WTC11 (cell line): Measurements from ENCODE around the gene CCNL1. TPM values are rescaled to one million over a fixed set of nuclear protein-coding genes. Genes with fewer than 3 reads are reported as not detected.

Experiments used
- ATAC-seq: fragments of 200-7000 bp; cut with Tn5 transposase; 2 replicates; pipeline ENCODE4 v1.10.0; 2021; ENCODE audit warnings: mild to moderate bottlenecking, moderate library complexity
- CTCF ChIA-PET: fragments of 300-600 bp; sonication (Branson Sonifier 250); formaldehyde crosslinking; loops from one replicate; lab custom pipeline; 2021; ENCODE audit warnings: antibody characterized with exemption; lab: Charles Lee
- POLR2A ChIA-PET: fragments of 350-600 bp; sonication (Branson Sonifier 250); formaldehyde crosslinking; loops from one replicate; lab custom pipeline; 2021; ENCODE audit warnings: antibody characterized with exemption; lab: Charles Lee
- DNase-seq: peaks from one replicate; pipeline ENCODE4 v3.0.0; 2021; ENCODE audit warnings: low spot score
- H3K27ac Mint-ChIP-seq: 2 replicates; pipeline ENCODE4 v1.8.0; 2021; ENCODE audit warnings: mixed read lengths
- H3K27me3 Mint-ChIP-seq: 2 replicates; pipeline ENCODE4 v1.8.0; 2021; ENCODE audit warnings: low read depth, mild to moderate bottlenecking, moderate library complexity, mixed read lengths
- H3K36me3 Mint-ChIP-seq: 2 replicates; pipeline ENCODE4 v1.8.0; 2021; ENCODE audit warnings: mixed read lengths
- H3K4me1 Mint-ChIP-seq: 2 replicates; pipeline ENCODE4 v1.8.0; 2022; ENCODE audit warnings: mixed read lengths
- H3K4me3 Mint-ChIP-seq: 2 replicates; pipeline ENCODE4 v1.8.0; 2021; ENCODE audit warnings: mild to moderate bottlenecking, moderate library complexity, mixed read lengths
- H3K9me3 Mint-ChIP-seq: 2 replicates; pipeline ENCODE4 v1.8.0; 2021; ENCODE audit warnings: mixed read lengths
- ETV6 ChIP-seq: sonication (generic); formaldehyde crosslinking; IDR thresholded peaks from 2 replicates; pipeline ENCODE4 v1.8.1; 2022; ENCODE audit warnings: mild to moderate bottlenecking, missing genetic modification reagents
- FOXP4 ChIP-seq: sonication (generic); formaldehyde crosslinking; IDR thresholded peaks from 2 replicates; pipeline ENCODE4 v1.8.0; 2022; ENCODE audit warnings: mild to moderate bottlenecking, missing genetic modification reagents
- MLX ChIP-seq: sonication (generic); formaldehyde crosslinking; IDR thresholded peaks from 2 replicates; pipeline ENCODE4 v1.8.1; 2023; ENCODE audit warnings: mild to moderate bottlenecking, missing genetic modification reagents, moderate library complexity
- OVOL2 ChIP-seq: fragments of 250-450 bp; sonication (Bioruptor Pico); IDR thresholded peaks from 2 replicates; pipeline ENCODE4 v1.9.0; 2021; ENCODE audit warnings: mild to moderate bottlenecking, borderline replicate concordance
- SP1 ChIP-seq: sonication (generic); formaldehyde crosslinking; conservative IDR thresholded peaks from 2 replicates; pipeline ENCODE4 v1.8.1; 2022; ENCODE audit warnings: missing genetic modification reagents
- STAT6 ChIP-seq: sonication (generic); formaldehyde crosslinking; conservative IDR thresholded peaks from 2 replicates; pipeline ENCODE4 v1.8.1; 2023; ENCODE audit warnings: mild to moderate bottlenecking, low read depth, missing genetic modification reagents, moderate library complexity
- TEAD1 ChIP-seq: sonication (generic); formaldehyde crosslinking; IDR thresholded peaks from 2 replicates; pipeline ENCODE4 v1.8.0; 2022; ENCODE audit warnings: mild to moderate bottlenecking, missing genetic modification reagents
- total RNA-seq: library from RNA; stranded (reverse); gene quantifications from 3 replicates; pipeline ENCODE4 v1.2.3, GENCODE V29; 2021
- TF ChIP-seq, protein P1 (sequence below): sonication (generic); formaldehyde crosslinking; IDR thresholded peaks from 2 replicates; pipeline ENCODE4 v1.8.0; 2022; ENCODE audit warnings: mild to moderate bottlenecking, missing genetic modification reagents
- TF ChIP-seq, protein P2 (sequence below): sonication (generic); formaldehyde crosslinking; IDR thresholded peaks from 2 replicates; pipeline ENCODE4 v1.8.0; 2023; ENCODE audit warnings: missing genetic modification reagents, mild to moderate bottlenecking, borderline replicate concordance
- TF ChIP-seq, protein P3 (sequence below): sonication (generic); formaldehyde crosslinking; IDR thresholded peaks from 2 replicates; pipeline ENCODE4 v1.8.1; 2023; ENCODE audit warnings: mild to moderate bottlenecking, moderate library complexity, missing genetic modification reagents

The CCNL1 gene
- total RNA-seq, 1 experiment from 2014 or later: 79.6 TPM

GRCh38 chr3:157149136-157149696, 10.7 kb downstream of the CCNL1 start:
- no peak for ATAC-seq
- H3K9me3 Mint-ChIP-seq: no peaks in the 10 kb centered on the region
- DNase-seq: no peak
- no peaks in the 10 kb centered on the region for H3K27me3 Mint-ChIP-seq
- H3K36me3 Mint-ChIP-seq: peaks cover 87% of the 10 kb centered on the region
- CTCF ChIA-PET: no interaction called here
- TF ChIP-seq, protein P1, sequence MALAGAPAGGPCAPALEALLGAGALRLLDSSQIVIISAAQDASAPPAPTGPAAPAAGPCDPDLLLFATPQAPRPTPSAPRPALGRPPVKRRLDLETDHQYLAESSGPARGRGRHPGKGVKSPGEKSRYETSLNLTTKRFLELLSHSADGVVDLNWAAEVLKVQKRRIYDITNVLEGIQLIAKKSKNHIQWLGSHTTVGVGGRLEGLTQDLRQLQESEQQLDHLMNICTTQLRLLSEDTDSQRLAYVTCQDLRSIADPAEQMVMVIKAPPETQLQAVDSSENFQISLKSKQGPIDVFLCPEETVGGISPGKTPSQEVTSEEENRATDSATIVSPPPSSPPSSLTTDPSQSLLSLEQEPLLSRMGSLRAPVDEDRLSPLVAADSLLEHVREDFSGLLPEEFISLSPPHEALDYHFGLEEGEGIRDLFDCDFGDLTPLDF (CRISPR knock-in tag): no peak
- TF ChIP-seq MLX: no peak
- no peak overlapping the region for H3K4me3 Mint-ChIP-seq
- no peak overlapping the region for H3K27ac Mint-ChIP-seq
- POLR2A ChIA-PET: no interaction called here
- no peaks in the 10 kb centered on the region for H3K4me1 Mint-ChIP-seq

GRCh38 chr3:157148196-157148889, 11.6 kb downstream of the CCNL1 start:
- no peaks in the 10 kb centered on the region for H3K4me1 Mint-ChIP-seq
- POLR2A ChIA-PET: interaction anchor here (0.6 to 0.7 kb wide), 2 partner anchors 293 to 487 kb away, joined by 4 to 7 read pairs; no protein-coding TSS in a partner anchor

More at GRCh38 chr3:157148196-157148889, 11.6 kb downstream of the CCNL1 start:
- ATAC-seq (no peak), DNase-seq (no peak)
- no peaks in the 10 kb centered on the region for H3K27me3 Mint-ChIP-seq
- no peak overlapping the region for H3K4me3 Mint-ChIP-seq
- peaks cover 83% of the 10 kb centered on the region for H3K36me3 Mint-ChIP-seq
- no peak overlapping the region for H3K27ac Mint-ChIP-seq
- TF ChIP-seq TEAD1 (CRISPR knock-in tag): no peak
- no peak for TF ChIP-seq OVOL2 (CRISPR knock-in tag)
- no peak for TF ChIP-seq ETV6
- TF ChIP-seq, protein P2, sequence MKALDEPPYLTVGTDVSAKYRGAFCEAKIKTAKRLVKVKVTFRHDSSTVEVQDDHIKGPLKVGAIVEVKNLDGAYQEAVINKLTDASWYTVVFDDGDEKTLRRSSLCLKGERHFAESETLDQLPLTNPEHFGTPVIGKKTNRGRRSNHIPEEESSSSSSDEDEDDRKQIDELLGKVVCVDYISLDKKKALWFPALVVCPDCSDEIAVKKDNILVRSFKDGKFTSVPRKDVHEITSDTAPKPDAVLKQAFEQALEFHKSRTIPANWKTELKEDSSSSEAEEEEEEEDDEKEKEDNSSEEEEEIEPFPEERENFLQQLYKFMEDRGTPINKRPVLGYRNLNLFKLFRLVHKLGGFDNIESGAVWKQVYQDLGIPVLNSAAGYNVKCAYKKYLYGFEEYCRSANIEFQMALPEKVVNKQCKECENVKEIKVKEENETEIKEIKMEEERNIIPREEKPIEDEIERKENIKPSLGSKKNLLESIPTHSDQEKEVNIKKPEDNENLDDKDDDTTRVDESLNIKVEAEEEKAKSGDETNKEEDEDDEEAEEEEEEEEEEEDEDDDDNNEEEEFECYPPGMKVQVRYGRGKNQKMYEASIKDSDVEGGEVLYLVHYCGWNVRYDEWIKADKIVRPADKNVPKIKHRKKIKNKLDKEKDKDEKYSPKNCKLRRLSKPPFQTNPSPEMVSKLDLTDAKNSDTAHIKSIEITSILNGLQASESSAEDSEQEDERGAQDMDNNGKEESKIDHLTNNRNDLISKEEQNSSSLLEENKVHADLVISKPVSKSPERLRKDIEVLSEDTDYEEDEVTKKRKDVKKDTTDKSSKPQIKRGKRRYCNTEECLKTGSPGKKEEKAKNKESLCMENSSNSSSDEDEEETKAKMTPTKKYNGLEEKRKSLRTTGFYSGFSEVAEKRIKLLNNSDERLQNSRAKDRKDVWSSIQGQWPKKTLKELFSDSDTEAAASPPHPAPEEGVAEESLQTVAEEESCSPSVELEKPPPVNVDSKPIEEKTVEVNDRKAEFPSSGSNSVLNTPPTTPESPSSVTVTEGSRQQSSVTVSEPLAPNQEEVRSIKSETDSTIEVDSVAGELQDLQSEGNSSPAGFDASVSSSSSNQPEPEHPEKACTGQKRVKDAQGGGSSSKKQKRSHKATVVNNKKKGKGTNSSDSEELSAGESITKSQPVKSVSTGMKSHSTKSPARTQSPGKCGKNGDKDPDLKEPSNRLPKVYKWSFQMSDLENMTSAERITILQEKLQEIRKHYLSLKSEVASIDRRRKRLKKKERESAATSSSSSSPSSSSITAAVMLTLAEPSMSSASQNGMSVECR (CRISPR knock-in tag): no peak
- TF ChIP-seq, protein P3, sequence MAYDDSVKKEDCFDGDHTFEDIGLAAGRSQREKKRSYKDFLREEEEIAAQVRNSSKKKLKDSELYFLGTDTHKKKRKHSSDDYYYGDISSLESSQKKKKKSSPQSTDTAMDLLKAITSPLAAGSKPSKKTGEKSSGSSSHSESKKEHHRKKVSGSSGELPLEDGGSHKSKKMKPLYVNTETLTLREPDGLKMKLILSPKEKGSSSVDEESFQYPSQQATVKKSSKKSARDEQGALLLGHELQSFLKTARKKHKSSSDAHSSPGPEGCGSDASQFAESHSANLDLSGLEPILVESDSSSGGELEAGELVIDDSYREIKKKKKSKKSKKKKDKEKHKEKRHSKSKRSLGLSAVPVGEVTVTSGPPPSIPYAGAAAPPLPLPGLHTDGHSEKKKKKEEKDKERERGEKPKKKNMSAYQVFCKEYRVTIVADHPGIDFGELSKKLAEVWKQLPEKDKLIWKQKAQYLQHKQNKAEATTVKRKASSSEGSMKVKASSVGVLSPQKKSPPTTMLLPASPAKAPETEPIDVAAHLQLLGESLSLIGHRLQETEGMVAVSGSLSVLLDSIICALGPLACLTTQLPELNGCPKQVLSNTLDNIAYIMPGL (CRISPR knock-in tag): no peak
- no peak for TF ChIP-seq SP1
- TF ChIP-seq STAT6 (CRISPR knock-in tag): no peak
- TF ChIP-seq FOXP4: no peak
- TF ChIP-seq, all 79 proteins: peak for 0
- CTCF ChIA-PET: no interaction called here
- no peaks in the 10 kb centered on the region for H3K9me3 Mint-ChIP-seq
